ENCODE data around the gene RNASEH2A.

DNA sequence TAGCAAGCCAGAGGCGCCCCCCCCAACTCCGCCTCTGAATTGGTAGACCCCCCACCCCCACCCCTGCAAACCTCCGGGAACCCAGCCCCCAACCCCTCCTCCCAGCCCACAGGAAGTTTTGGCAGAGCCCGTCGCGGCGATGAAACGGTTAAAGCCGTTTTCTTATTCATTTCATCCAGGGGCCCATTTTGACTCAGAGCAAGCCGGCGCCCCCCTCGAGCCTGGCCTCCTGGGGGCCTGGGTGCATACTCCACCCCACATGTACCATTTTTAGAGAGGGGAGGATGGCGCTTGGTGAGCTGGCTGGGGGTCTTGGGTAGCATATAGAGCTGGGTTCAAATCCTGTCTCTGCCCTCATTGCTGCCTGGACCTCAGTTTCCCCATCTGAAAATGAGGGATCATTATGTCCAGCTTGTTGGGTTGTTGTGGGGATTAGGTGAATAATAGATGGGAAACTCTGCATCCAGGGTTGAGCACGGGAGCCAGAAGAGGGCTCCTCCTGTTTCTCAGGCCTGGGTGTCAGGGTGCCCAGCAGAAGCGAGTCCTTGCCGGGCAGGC is 23.0 kb upstream of the RNASEH2A start:
- no peak for TF ChIP-seq CTCF (IDR thresholded peaks at IDR 0.05)
- TF ChIP-seq EZH2 (IDR thresholded peaks at IDR 0.05; ENCODE audit: borderline replicate concordance, insufficient read depth, low read depth, low read length, poor library complexity, severe bottlenecking) = no peak
